ENCODE data around the gene TRIM3.

TRIM3 gene

DNA sequence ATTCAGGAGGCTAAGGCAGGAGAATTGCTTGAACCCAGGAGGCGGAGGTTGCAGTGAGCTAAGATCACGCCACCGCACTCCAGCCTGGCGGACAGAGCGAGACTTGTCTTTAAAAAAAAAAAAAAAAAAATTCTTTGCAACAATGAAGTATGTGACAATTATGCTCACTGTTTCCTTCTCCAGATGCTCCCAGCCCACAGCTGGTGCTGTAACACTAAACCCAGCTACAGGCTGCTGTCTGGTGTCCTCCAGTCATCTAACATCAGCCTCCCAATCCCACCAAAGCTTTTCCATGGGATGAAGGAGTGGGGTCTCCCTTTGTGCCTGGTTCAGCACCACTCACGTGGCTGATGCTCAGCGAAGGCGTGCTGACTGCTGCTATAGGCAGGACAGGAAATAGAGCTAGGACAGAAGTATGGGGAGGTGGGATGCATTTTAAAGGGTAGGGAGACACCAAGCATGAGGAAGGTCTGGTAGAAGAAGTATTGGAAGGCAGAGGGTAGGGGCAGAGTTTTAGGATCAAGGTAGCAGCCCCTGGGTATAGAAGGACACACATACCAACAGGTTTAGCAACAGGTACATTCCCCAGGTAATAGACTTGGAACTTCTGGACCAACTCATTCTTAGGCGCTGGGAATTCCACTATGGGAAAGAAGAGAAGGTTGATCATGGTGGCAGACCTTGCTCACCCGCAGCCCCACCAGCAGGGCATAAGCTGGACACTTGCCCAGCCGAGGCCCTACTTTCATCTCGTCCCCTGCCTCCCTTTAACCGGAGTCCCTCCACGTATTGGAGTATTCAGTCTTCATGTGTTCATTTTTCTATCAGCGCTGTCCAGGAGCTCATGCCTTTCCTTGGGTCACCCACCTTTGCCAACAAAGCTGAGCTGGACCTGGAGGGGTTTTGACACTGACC is 73.1 kb downstream of the TRIM3 start:
- no peak for DNase-seq
